SK-N-SH (cell line): Measurements from ENCODE around the gene ZBTB47. TPM values are rescaled to one million over a fixed set of nuclear protein-coding genes. Genes with fewer than 3 reads are reported as not detected.

Experiments used
- CTCF ChIA-PET: fragments of 300-600, 350-600 bp; formaldehyde crosslinking; extraction: SDS; loops from one replicate; lab custom pipeline; 2021; lab: Yijun Ruan, JAX
- POLR2A ChIA-PET: fragments of 350-600 bp; sonication (Branson Sonifier 250); formaldehyde crosslinking; extraction: SDS; loops from one replicate; lab custom pipeline; 2020; ENCODE audit warnings: antibody characterized with exemption, inconsistent platforms; lab: Yijun Ruan, JAX
- DNase-seq: peaks from one replicate; pipeline ENCODE4 v3.0.0; 2012
- H2AFZ ChIP-seq: fragments of 200-600 bp; sonication (generic); 2 replicates; pipeline ENCODE4 v1.8.1; 2016; ENCODE audit warnings: antibody characterized with exemption, mild to moderate bottlenecking, low read depth
- H3F3A ChIP-seq: fragments of 200-600 bp; sonication (generic); replicated peaks from 2 replicates; pipeline ENCODE3; 2016; ENCODE audit warnings: antibody characterized with exemption, mild to moderate bottlenecking; ENCODE audit not compliant: insufficient read depth
- H3K27ac ChIP-seq, 2 experiments: fragments of 200-500 bp in 1 of 2; fragments of 200-600 bp in 1 of 2; sonication (Bioruptor generic) in 1 of 2; sonication (generic), shearing (Covaris generic) in 1 of 2; 2 replicates each; pipeline versions ENCODE4 v1.5.1 to v1.6.1; 2014 to 2016; ENCODE audit warnings: low read depth in 2 of 2, inconsistent platforms in 1 of 2, low read length in 1 of 2, mild to moderate bottlenecking in 1 of 2, mixed read lengths in 1 of 2
- H3K27me3 ChIP-seq: fragments of 200-600 bp; sonication (generic), shearing (Covaris generic); 2 replicates; pipeline ENCODE4 v1.6.1; 2016; ENCODE audit warnings: mixed run types; ENCODE audit not compliant: insufficient read depth
- H3K36me3 ChIP-seq, 2 experiments: fragments of 200-500 bp in 1 of 2; fragments of 200-600 bp in 1 of 2; sonication (Bioruptor generic) in 1 of 2; sonication (generic) in 1 of 2; replicated peaks in 1 of 2; 2 replicates each; pipeline versions ENCODE3 to v1.5.1; 2014 to 2016; ENCODE audit warnings: low read length in 1 of 2, mild to moderate bottlenecking in 1 of 2; ENCODE audit not compliant: insufficient read depth in 2 of 2, control insufficient read depth in 1 of 2
- H3K4me1 ChIP-seq, 2 experiments: fragments of 200-500 bp in 1 of 2; fragments of 200-600 bp in 1 of 2; sonication (Bioruptor generic) in 1 of 2; sonication (generic), shearing (Covaris generic) in 1 of 2; 2 replicates each; pipeline versions ENCODE4 v1.5.1 to v1.6.1; 2014 to 2016; ENCODE audit warnings: low read depth in 1 of 2, low read length in 1 of 2, mixed run types in 1 of 2; ENCODE audit not compliant: insufficient read depth in 2 of 2, control insufficient read depth in 1 of 2
- H3K4me2 ChIP-seq: fragments of 200-600 bp; sonication (generic), shearing (Covaris generic); 2 replicates; pipeline ENCODE4 v1.6.1; 2017; ENCODE audit warnings: mixed run types
- H3K4me3 ChIP-seq, 2 experiments: fragments of 200-500 bp in 1 of 2; fragments of 200-600 bp in 1 of 2; sonication (Bioruptor generic) in 1 of 2; sonication (generic), shearing (Covaris generic) in 1 of 2; 2 replicates each; pipeline versions ENCODE4 v1.5.1 to v1.8.1; 2014 to 2016; ENCODE audit warnings: low read depth in 2 of 2, inconsistent platforms in 1 of 2, low read length in 1 of 2, mild to moderate bottlenecking in 1 of 2, mixed read lengths in 1 of 2, moderate library complexity in 1 of 2
- H3K79me2 ChIP-seq: fragments of 200-600 bp; sonication (generic); 2 replicates; pipeline ENCODE4 v1.8.1; 2017; ENCODE audit warnings: mild to moderate bottlenecking; ENCODE audit not compliant: insufficient read depth
- H3K9ac ChIP-seq: fragments of 200-600 bp; sonication (generic); 2 replicates; pipeline ENCODE4 v1.6.1; 2017; ENCODE audit warnings: mixed run types
- H3K9me2 ChIP-seq: fragments of 200-600 bp; sonication (generic); 2 replicates; pipeline ENCODE4 v1.6.1; 2017; ENCODE audit warnings: mixed run types
- H3K9me3 ChIP-seq: fragments of 200-600 bp; sonication (generic); 2 replicates; pipeline ENCODE4 v1.6.1; 2017; ENCODE audit warnings: mixed run types, mild to moderate bottlenecking, moderate library complexity
- H4K20me1 ChIP-seq: fragments of 200-600 bp; sonication (generic); 2 replicates; pipeline ENCODE4 v1.6.1; 2017; ENCODE audit warnings: mild to moderate bottlenecking, mixed run types; ENCODE audit not compliant: insufficient read depth
- EP300 ChIP-seq, 2 experiments: IDR thresholded peaks; 2 replicates each; pipeline versions ENCODE4 v1.4.0 to v1.6.1; 2012; ENCODE audit warnings: borderline replicate concordance in 1 of 2, low read depth in 1 of 2, low read length in 1 of 2
- EZH2phosphoT487 ChIP-seq: fragments of 200-600 bp; sonication (generic); IDR thresholded peaks from 2 replicates; pipeline ENCODE4 v1.6.1; 2017; ENCODE audit warnings: low read depth, mixed run types, mild to moderate bottlenecking, antibody characterized with exemption, moderate library complexity, borderline replicate concordance
- FOSL2 ChIP-seq: IDR thresholded peaks from 2 replicates; pipeline ENCODE4 v1.4.0; 2012; ENCODE audit warnings: low read depth, mild to moderate bottlenecking, moderate library complexity, borderline replicate concordance
- FOXM1 ChIP-seq: IDR thresholded peaks from 2 replicates; pipeline ENCODE4 v1.4.0; 2012; ENCODE audit warnings: low read depth, mild to moderate bottlenecking
- GABPA ChIP-seq: IDR thresholded peaks from 2 replicates; pipeline ENCODE4 v1.4.0; 2012; ENCODE audit warnings: low read depth, mild to moderate bottlenecking
- GATA2 ChIP-seq: sonication (generic); formaldehyde crosslinking; IDR thresholded peaks from 2 replicates; pipeline ENCODE4 v1.5.0; 2020; ENCODE audit warnings: mild to moderate bottlenecking, missing genetic modification reagents
- MEF2A ChIP-seq: IDR thresholded peaks from 2 replicates; pipeline ENCODE4 v1.4.0; 2012; ENCODE audit warnings: low read depth, borderline replicate concordance
- MXI1 ChIP-seq: IDR thresholded peaks from 2 replicates; pipeline ENCODE4 v1.6.1; 2012; ENCODE audit warnings: mild to moderate bottlenecking, low read depth, low read length, improper control_type of control experiment
- NRF1 ChIP-seq: IDR thresholded peaks from 2 replicates; pipeline ENCODE4 v1.6.1; 2012; ENCODE audit warnings: low read depth, mild to moderate bottlenecking, low read length
- RXRA ChIP-seq: IDR thresholded peaks from 2 replicates; pipeline ENCODE4 v1.4.0; 2012; ENCODE audit warnings: low read depth, mild to moderate bottlenecking, borderline replicate concordance
- SIN3A ChIP-seq: IDR thresholded peaks from 2 replicates; pipeline ENCODE4 v1.6.1; 2012; ENCODE audit warnings: low read depth, mild to moderate bottlenecking, low read length, moderate library complexity, borderline replicate concordance
- SMC3 ChIP-seq: IDR thresholded peaks from 2 replicates; pipeline ENCODE4 v1.6.1; 2012; ENCODE audit warnings: low read depth, low read length, improper control_type of control experiment
- TAF1 ChIP-seq: IDR thresholded peaks from 2 replicates; pipeline ENCODE4 v1.6.1; 2012; ENCODE audit warnings: low read depth, mild to moderate bottlenecking, low read length, moderate library complexity, borderline replicate concordance
- TEAD4 ChIP-seq: IDR thresholded peaks from 2 replicates; pipeline ENCODE4 v1.4.0; 2012; ENCODE audit warnings: mild to moderate bottlenecking, borderline replicate concordance; ENCODE audit not compliant: insufficient read depth
- YY1 ChIP-seq: IDR thresholded peaks from 2 replicates; pipeline ENCODE4 v1.4.0; 2012; ENCODE audit warnings: low read depth, mild to moderate bottlenecking
- WGBS: methylation state at CpG from one replicate; pipeline ENCODE4 v1.1.6; 2017; ENCODE audit warnings: low lambda C conversion rate; 5-methylcytosine and 5-hydroxymethylcytosine counted together
- polyA plus RNA-seq, 3 experiments: library from polyadenylated mRNA; depleted of rRNA; stranded (reverse); fragments of >200 nt; gene quantifications; 2 replicates each; pipeline ENCODE4 v1.2.3, GENCODE V29; 2012
- TF ChIP-seq, protein P1 (sequence below): IDR thresholded peaks from 2 replicates; pipeline ENCODE4; 2012
- TF ChIP-seq, protein P2 (sequence below): IDR thresholded peaks from 2 replicates; pipeline ENCODE4 v1.4.0; 2012; ENCODE audit warnings: low read depth, borderline replicate concordance
- TF ChIP-seq, protein P3 (sequence below): IDR thresholded peaks from 2 replicates; pipeline ENCODE4 v1.4.0; 2012; ENCODE audit warnings: low read depth
- TF ChIP-seq, protein P4 (sequence below): fragments of 150-350 bp; IDR thresholded peaks from 2 replicates; pipeline ENCODE4 v1.6.1; 2017; ENCODE audit warnings: antibody characterized with exemption, low read length, low read depth, borderline replicate concordance
- TF ChIP-seq, protein P5 (sequence below): fragments of 150-350 bp; IDR thresholded peaks from 2 replicates; pipeline ENCODE4 v1.6.1; 2016; ENCODE audit warnings: mild to moderate bottlenecking, low read depth, low read length

The ZBTB47 gene
- polyA plus RNA-seq, 1 of the 3 experiments (the other 2 are of a cell fraction) = 9.9 TPM

DNA sequence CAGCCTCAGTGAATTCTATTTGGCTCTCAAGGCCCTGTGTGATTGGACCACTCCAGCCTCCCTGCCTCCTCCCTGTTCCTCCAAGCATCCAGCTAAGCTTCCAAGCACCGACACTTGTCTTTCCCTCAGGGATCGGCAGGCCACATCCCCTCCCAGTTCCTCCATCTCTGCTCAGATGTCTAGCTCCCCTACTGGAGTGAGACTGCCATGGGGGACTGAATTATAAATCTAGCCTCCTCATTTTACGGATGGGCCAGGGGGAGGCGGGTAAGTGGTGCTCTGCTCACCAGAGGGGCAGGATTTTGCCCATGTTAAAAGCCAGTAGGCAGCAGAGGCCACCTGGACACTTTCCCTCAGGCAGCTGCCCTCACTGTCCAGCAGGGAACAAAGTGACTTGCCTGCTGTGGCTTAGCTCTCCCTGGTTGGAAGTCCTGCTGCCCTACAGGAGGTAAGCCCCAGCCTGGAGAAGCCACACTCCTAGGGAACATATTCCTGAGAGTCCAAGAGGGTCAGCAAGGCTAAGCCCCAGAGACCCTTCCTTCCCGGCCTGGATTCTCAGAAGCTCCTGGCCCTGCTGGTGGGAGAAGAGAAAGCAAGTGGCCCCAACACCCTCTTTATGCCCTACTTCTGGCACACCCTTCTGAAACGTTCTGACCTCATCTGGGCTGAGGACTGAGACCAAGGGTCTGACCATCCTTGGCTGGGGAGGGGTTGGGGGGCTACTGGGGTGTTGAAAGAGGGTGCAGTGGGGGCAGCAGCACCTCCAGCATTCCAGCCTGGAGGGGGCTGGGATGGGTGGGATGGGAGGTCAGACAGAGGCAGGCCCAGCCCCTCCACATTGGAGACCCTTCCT, 58.2 kb downstream of the ZBTB47 start:
- Histone ChIP-seq H2AFZ (no peak overlapping the region), H3K9me2 (no peaks in the 10 kb centered on the region), H3K4me3 (no peak overlapping the region), H3F3A (no peaks in the 10 kb centered on the region), H3K27me3 (0 out of 2 replicates have a peak, but pooled peaks cover 4% of the 10 kb centered on the region), H3K79me2 (no peaks in the 10 kb centered on the region), H4K20me1 (no peaks in the 10 kb centered on the region), H3K4me1 (no peaks in the 10 kb centered on the region; a peak in 1 of 4 replicates), H3K4me2 (no peak overlapping the region), H3K9ac (no peak overlapping the region), H3K9me3 (no peaks in the 10 kb centered on the region), H3K36me3 (no peaks in the 10 kb centered on the region), H3K27ac (no peak overlapping the region)
- WGBS = 70% methylated on average over 4 of the region's 6 CpGs
- ChIA-PET CTCF (interaction anchor here (0.6 to 1.4 kb wide), 4 partner anchors 12 to 50 kb away, joined by 3 to 6 read pairs (median 4); no protein-coding TSS in a partner anchor), POLR2A (no interaction called here)
- DNase-seq = peak; percentile 23
- no peak for TF ChIP-seq TEAD4
- TF ChIP-seq, protein P1, sequence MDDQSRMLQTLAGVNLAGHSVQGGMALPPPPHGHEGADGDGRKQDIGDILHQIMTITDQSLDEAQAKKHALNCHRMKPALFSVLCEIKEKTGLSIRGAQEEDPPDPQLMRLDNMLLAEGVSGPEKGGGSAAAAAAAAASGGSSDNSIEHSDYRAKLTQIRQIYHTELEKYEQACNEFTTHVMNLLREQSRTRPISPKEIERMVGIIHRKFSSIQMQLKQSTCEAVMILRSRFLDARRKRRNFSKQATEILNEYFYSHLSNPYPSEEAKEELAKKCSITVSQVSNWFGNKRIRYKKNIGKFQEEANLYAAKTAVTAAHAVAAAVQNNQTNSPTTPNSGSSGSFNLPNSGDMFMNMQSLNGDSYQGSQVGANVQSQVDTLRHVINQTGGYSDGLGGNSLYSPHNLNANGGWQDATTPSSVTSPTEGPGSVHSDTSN = no peak
- no peak for TF ChIP-seq SMC3
- no peak for TF ChIP-seq GABPA
- no peak for TF ChIP-seq SIN3A
- no peak for TF ChIP-seq RXRA
- TF ChIP-seq, protein P2, sequence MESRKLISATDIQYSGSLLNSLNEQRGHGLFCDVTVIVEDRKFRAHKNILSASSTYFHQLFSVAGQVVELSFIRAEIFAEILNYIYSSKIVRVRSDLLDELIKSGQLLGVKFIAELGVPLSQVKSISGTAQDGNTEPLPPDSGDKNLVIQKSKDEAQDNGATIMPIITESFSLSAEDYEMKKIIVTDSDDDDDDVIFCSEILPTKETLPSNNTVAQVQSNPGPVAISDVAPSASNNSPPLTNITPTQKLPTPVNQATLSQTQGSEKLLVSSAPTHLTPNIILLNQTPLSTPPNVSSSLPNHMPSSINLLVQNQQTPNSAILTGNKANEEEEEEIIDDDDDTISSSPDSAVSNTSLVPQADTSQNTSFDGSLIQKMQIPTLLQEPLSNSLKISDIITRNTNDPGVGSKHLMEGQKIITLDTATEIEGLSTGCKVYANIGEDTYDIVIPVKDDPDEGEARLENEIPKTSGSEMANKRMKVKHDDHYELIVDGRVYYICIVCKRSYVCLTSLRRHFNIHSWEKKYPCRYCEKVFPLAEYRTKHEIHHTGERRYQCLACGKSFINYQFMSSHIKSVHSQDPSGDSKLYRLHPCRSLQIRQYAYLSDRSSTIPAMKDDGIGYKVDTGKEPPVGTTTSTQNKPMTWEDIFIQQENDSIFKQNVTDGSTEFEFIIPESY = no peak
- TF ChIP-seq FOSL2 = no peak

DNA sequence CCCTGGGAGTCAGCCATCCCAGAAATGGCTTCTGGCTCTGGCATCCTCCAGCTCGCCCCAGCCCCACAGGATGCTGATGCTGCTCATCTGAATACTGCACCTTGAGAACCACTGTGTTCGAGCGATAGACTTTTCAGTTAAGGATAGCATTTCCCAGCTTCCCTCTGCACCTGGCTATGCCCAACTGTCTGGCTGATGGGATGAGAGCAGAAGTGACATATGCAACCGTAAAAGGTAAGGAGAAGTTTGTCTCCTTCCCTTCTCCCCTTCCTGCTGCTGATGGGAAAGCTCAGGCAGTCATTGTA, 58.8 kb downstream of the ZBTB47 start:
- H3K27me3 ChIP-seq = 0 out of 2 replicates have a peak, but pooled peaks cover 4% of the 10 kb centered on the region
- no peak overlapping the region for H3K27ac ChIP-seq
- POLR2A ChIA-PET = no interaction called here
- no peak overlapping the region for H3K4me3 ChIP-seq
- no peak overlapping the region for H3K4me2 ChIP-seq
- CTCF ChIA-PET = interaction anchor here (1.2 kb wide), 1 partner anchor 32 kb away, joined by 6 read pairs; no protein-coding TSS in a partner anchor
- no peaks in the 10 kb centered on the region for H3K9me3 ChIP-seq
- no peaks in the 10 kb centered on the region for H3K36me3 ChIP-seq
- H3K9ac ChIP-seq = no peak overlapping the region
- no peak overlapping the region for H2AFZ ChIP-seq
- H4K20me1 ChIP-seq = no peaks in the 10 kb centered on the region
- H3K4me1 ChIP-seq = no peaks in the 10 kb centered on the region; a peak in 1 of 4 replicates
- H3K79me2 ChIP-seq = no peaks in the 10 kb centered on the region
- WGBS = 54% methylated on average over 4 of the region's 4 CpGs
- H3F3A ChIP-seq = no peaks in the 10 kb centered on the region
- DNase-seq = no peak
- no peaks in the 10 kb centered on the region for H3K9me2 ChIP-seq
- TF ChIP-seq, protein P3, sequence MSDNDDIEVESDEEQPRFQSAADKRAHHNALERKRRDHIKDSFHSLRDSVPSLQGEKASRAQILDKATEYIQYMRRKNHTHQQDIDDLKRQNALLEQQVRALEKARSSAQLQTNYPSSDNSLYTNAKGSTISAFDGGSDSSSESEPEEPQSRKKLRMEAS = no peak
- TF ChIP-seq, protein P4, sequence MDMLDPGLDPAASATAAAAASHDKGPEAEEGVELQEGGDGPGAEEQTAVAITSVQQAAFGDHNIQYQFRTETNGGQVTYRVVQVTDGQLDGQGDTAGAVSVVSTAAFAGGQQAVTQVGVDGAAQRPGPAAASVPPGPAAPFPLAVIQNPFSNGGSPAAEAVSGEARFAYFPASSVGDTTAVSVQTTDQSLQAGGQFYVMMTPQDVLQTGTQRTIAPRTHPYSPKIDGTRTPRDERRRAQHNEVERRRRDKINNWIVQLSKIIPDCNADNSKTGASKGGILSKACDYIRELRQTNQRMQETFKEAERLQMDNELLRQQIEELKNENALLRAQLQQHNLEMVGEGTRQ = no peak
- TF ChIP-seq NRF1 = no peak
- TF ChIP-seq SIN3A = no peak
- TF ChIP-seq FOSL2 = no peak
- no peak for TF ChIP-seq MEF2A
- TF ChIP-seq GATA2 (CRISPR knock-in tag) = no peak
- no peak for TF ChIP-seq EP300 (IDR thresholded peaks at IDR 0.05; ENCODE audit: borderline replicate concordance in 1 of 2, low read depth in 1 of 2, low read length in 1 of 2)
- no peak for TF ChIP-seq FOXM1
- TF ChIP-seq EZH2phosphoT487 = no peak
- TF ChIP-seq GABPA = no peak
- TF ChIP-seq MXI1 = no peak
- no peak for TF ChIP-seq SMC3
- no peak for TF ChIP-seq YY1
- TF ChIP-seq, protein P5, sequence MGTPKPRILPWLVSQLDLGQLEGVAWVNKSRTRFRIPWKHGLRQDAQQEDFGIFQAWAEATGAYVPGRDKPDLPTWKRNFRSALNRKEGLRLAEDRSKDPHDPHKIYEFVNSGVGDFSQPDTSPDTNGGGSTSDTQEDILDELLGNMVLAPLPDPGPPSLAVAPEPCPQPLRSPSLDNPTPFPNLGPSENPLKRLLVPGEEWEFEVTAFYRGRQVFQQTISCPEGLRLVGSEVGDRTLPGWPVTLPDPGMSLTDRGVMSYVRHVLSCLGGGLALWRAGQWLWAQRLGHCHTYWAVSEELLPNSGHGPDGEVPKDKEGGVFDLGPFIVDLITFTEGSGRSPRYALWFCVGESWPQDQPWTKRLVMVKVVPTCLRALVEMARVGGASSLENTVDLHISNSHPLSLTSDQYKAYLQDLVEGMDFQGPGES = no peak
- TF ChIP-seq TAF1 = no peak
